ENCODE measurements around the gene FGF14. TPM values are rescaled to one million over a fixed set of nuclear protein-coding genes. Genes with fewer than 3 reads are reported as not detected.

Gene FGF14
- total RNA-seq, 1 donor from 2014 or later, result 0.23 TPM

DNA sequence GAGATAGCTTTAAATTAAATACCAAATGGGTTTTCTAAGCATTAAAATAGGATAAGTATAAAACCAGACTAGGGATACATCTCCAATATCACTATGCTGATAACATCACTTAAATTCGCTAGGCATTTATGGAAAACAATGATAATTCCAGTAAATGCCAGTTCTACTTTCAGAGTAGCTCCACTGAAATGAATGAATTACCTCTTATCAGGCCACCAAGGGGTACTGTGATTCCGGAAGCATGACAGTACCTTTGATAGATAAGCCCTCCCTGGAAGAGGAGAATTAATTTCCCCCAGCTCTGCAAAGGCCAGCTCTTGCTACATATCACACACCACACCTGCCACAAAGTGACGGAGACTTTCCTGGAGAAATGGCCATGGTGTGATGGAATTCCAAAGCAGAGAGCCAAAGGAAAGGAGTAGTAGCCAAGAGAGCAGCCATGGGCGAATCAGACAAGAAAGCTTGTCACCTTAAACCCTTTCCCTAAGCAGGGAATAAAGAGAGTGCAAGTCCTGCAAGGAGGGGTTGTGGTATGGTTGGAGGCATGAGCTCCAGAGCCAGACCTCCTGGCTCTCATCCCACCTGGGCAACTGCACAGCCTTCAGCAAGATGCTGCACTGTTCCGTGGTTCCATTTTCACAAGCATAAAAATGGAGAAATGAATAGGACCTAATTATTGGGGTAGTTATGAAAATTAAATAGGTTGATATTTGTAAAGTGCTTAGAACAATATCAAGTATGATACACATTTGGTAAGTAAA is 423.1 kb downstream of the FGF14 start:
- no peak for DNase-seq (ENCODE audit: low read depth)
- H3K36me3 Mint-ChIP-seq (ENCODE audit: low read depth, unreplicated experiment), result no peaks in the 10 kb centered on the region
- no peaks in the 10 kb centered on the region for H3K9me3 ChIP-seq (ENCODE audit: insufficient read depth, low read depth, low read length)

DNA sequence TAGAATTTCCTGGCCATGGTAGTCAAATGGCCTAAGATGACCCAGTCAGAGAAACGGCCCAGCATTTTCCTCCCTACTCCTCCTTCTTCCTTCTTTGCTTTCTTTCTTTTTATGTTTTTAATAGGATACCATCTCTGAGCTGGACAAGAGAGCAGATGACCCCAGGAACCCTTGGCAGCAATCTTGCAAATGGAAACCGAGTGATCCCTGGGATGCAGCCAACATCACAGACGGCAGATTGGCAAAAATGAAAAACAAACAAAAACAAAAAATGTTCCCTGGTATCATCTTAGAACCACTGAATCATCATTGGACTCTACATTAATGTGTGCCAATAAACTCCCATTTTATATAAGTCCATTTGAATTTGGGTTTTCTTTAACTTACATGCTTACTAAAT is 424.4 kb downstream of the FGF14 start:
- FAIRE-seq, result no peak

More for the DNA sequence above, 423.1 kb downstream of the FGF14 start:
- Histone ChIP-seq H3K4me3 (ENCODE audit: insufficient read depth, low read depth, low read length) (no peak overlapping the region), H4K20me1 (ENCODE audit: insufficient read depth, low read length) (no peaks in the 10 kb centered on the region), H3K36me3 (ENCODE audit: insufficient read depth, low read length) (no peaks in the 10 kb centered on the region), H3K4me2 (ENCODE audit: low read length) (no peak overlapping the region), H3K79me2 (ENCODE audit: insufficient read depth, low read length) (no peaks in the 10 kb centered on the region), H3K9ac (ENCODE audit: low read length) (no peak overlapping the region), H3K4me1 (ENCODE audit: insufficient read depth, low read length) (no peaks in the 10 kb centered on the region), H3K27ac (ENCODE audit: low read depth, low read length) (no peak overlapping the region), H2AFZ (ENCODE audit: low read depth, low read length) (no peak overlapping the region), H3K27me3 (ENCODE audit: insufficient read depth, low read length) (no peaks in the 10 kb centered on the region)
- Mint-ChIP-seq H3K9me3 (ENCODE audit: unreplicated experiment) (no peaks in the 10 kb centered on the region), H3K4me3 (ENCODE audit: unreplicated experiment) (no peak overlapping the region), H3K27me3 (ENCODE audit: low read depth, unreplicated experiment) (no peaks in the 10 kb centered on the region), H3K4me1 (ENCODE audit: low read depth, unreplicated experiment) (no peaks in the 10 kb centered on the region), H3K27ac (ENCODE audit: unreplicated experiment) (no peak overlapping the region)
- FAIRE-seq, result no peak
- TF ChIP-seq EZH2 (IDR thresholded peaks at IDR 0.05; ENCODE audit: insufficient read depth, low read length), result no peak
- TF ChIP-seq, protein P1, sequence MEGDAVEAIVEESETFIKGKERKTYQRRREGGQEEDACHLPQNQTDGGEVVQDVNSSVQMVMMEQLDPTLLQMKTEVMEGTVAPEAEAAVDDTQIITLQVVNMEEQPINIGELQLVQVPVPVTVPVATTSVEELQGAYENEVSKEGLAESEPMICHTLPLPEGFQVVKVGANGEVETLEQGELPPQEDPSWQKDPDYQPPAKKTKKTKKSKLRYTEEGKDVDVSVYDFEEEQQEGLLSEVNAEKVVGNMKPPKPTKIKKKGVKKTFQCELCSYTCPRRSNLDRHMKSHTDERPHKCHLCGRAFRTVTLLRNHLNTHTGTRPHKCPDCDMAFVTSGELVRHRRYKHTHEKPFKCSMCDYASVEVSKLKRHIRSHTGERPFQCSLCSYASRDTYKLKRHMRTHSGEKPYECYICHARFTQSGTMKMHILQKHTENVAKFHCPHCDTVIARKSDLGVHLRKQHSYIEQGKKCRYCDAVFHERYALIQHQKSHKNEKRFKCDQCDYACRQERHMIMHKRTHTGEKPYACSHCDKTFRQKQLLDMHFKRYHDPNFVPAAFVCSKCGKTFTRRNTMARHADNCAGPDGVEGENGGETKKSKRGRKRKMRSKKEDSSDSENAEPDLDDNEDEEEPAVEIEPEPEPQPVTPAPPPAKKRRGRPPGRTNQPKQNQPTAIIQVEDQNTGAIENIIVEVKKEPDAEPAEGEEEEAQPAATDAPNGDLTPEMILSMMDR (IDR thresholded peaks at IDR 0.05; ENCODE audit: insufficient read depth, low read depth, low read length), result no peak

More for the DNA sequence above, 424.4 kb downstream of the FGF14 start:
- Mint-ChIP-seq H3K4me3 (ENCODE audit: unreplicated experiment) (no peak overlapping the region), H3K36me3 (ENCODE audit: low read depth, unreplicated experiment) (no peaks in the 10 kb centered on the region), H3K4me1 (ENCODE audit: low read depth, unreplicated experiment) (no peaks in the 10 kb centered on the region), H3K27me3 (ENCODE audit: low read depth, unreplicated experiment) (no peaks in the 10 kb centered on the region), H3K27ac (ENCODE audit: unreplicated experiment) (no peak overlapping the region), H3K9me3 (ENCODE audit: unreplicated experiment) (no peaks in the 10 kb centered on the region)
- no peaks in the 10 kb centered on the region for H3K4me1 ChIP-seq (ENCODE audit: insufficient read depth, low read length)
- no peak overlapping the region for H3K9ac ChIP-seq (ENCODE audit: low read length)
- H3K4me3 ChIP-seq (ENCODE audit: insufficient read depth, low read depth, low read length), result no peak overlapping the region
- H3K79me2 ChIP-seq (ENCODE audit: insufficient read depth, low read length), result no peaks in the 10 kb centered on the region
- H3K4me2 ChIP-seq (ENCODE audit: low read length), result no peak overlapping the region
- no peak for DNase-seq (ENCODE audit: low read depth)
- no peak overlapping the region for H2AFZ ChIP-seq (ENCODE audit: low read depth, low read length)
- no peaks in the 10 kb centered on the region for H3K9me3 ChIP-seq (ENCODE audit: insufficient read depth, low read depth, low read length)
- no peaks in the 10 kb centered on the region for H4K20me1 ChIP-seq (ENCODE audit: insufficient read depth, low read length)
- TF ChIP-seq EZH2 (IDR thresholded peaks at IDR 0.05; ENCODE audit: insufficient read depth, low read length), result no peak
- TF ChIP-seq, protein P1 (IDR thresholded peaks at IDR 0.05; ENCODE audit: insufficient read depth, low read depth, low read length), result no peak
- no peaks in the 10 kb centered on the region for H3K36me3 ChIP-seq (ENCODE audit: insufficient read depth, low read length)
- no peak overlapping the region for H3K27ac ChIP-seq (ENCODE audit: low read depth, low read length)
- H3K27me3 ChIP-seq (ENCODE audit: insufficient read depth, low read length), result no peaks in the 10 kb centered on the region

All from astrocyte (in vitro differentiated cells and primary cell).